IMR-90 (cell line): ENCODE measurements around the gene FNTB. TPM values are rescaled to one million over a fixed set of nuclear protein-coding genes. Genes with fewer than 3 reads are reported as not detected.

ENCODE experiments used
- ATAC-seq: fragments of 200-7000 bp; cut with Tn5 transposase; 2 replicates; pipeline ENCODE4 v1.9.1; 2020; ENCODE audit warnings: low read depth, mild to moderate bottlenecking, moderate library complexity
- BruUV-seq: library from RNA; stranded (reverse); fragments of 400-500 nt; replicated peaks from 2 replicates; lab custom pipeline; 2021; lab: Mats Ljungman, UMichigan
- CTCF ChIA-PET: fragments of 300-600 bp; formaldehyde crosslinking; extraction: SDS; loops from one replicate; lab custom pipeline; 2021; ENCODE audit warnings: antibody characterized with exemption; lab: Yijun Ruan, JAX
- POLR2A ChIA-PET: fragments of 300-600 bp; sonication (Branson Sonifier 250); formaldehyde crosslinking; loops from one replicate; lab custom pipeline; 2022; ENCODE audit warnings: antibody characterized with exemption; ENCODE audit not compliant: unreplicated experiment; lab: Charles Lee
- DNase-seq: peaks from one replicate; pipeline ENCODE4 v3.0.0; 2013
- H2AFZ ChIP-seq: replicated peaks from 2 replicates; pipeline ENCODE3; 2013; ENCODE audit warnings: low read length, mild to moderate bottlenecking; ENCODE audit not compliant: poor library complexity
- H2AK5ac ChIP-seq: 2 replicates; pipeline ENCODE4 v1.6.1; 2013; ENCODE audit warnings: low read depth, low read length, inconsistent platforms
- H2AK9ac ChIP-seq: replicated peaks from 2 replicates; pipeline ENCODE3; 2013; ENCODE audit warnings: mild to moderate bottlenecking, low read depth, low read length, moderate library complexity; ENCODE audit not compliant: poor library complexity
- H2BK120ac ChIP-seq: 2 replicates; pipeline ENCODE4 v1.6.1; 2013; ENCODE audit warnings: low read depth, low read length, inconsistent platforms
- H2BK15ac ChIP-seq: 3 replicates; pipeline ENCODE4 v1.6.1; 2013; ENCODE audit warnings: low read depth, low read length, inconsistent platforms
- H2BK20ac ChIP-seq: 2 replicates; pipeline ENCODE4 v1.6.1; 2013; ENCODE audit warnings: low read depth, mild to moderate bottlenecking, inconsistent platforms, low read length, moderate library complexity
- H2BK5ac ChIP-seq: 2 replicates; pipeline ENCODE4 v1.6.1; 2013; ENCODE audit warnings: mild to moderate bottlenecking, low read depth, low read length, inconsistent platforms; ENCODE audit not compliant: poor library complexity, severe bottlenecking
- H3K14ac ChIP-seq: replicated peaks from 2 replicates; pipeline ENCODE4 v1.6.1; 2013; ENCODE audit warnings: low read depth, low read length, inconsistent platforms
- H3K18ac ChIP-seq: 2 replicates; pipeline ENCODE4 v1.6.1; 2013; ENCODE audit warnings: low read depth, low read length, control low read depth
- H3K23ac ChIP-seq: 2 replicates; pipeline ENCODE4 v1.6.1; 2013; ENCODE audit warnings: low read depth, low read length, inconsistent platforms
- H3K27ac ChIP-seq: 2 replicates; pipeline ENCODE4 v1.5.1; 2013; ENCODE audit warnings: mild to moderate bottlenecking, control low read depth, low read length; ENCODE audit not compliant: insufficient read depth
- H3K27me3 ChIP-seq: 2 replicates; pipeline ENCODE4 v1.6.1; 2013; ENCODE audit warnings: low read length; ENCODE audit not compliant: control insufficient read depth, insufficient read depth
- H3K36me3 ChIP-seq: 2 replicates; pipeline ENCODE4 v1.6.1; 2013; ENCODE audit warnings: low read length, mixed read lengths; ENCODE audit not compliant: control insufficient read depth, insufficient read depth
- H3K4ac ChIP-seq: 2 replicates; pipeline ENCODE4 v1.6.1; 2013; ENCODE audit warnings: low read depth, low read length, inconsistent platforms
- H3K4me1 ChIP-seq: 2 replicates; pipeline ENCODE4 v1.6.1; 2013; ENCODE audit warnings: low read length, mixed read lengths; ENCODE audit not compliant: control insufficient read depth, insufficient read depth
- H3K4me2 ChIP-seq: 2 replicates; pipeline ENCODE4 v1.6.1; 2013; ENCODE audit warnings: low read depth, mild to moderate bottlenecking, control low read depth, low read length, moderate library complexity
- H3K4me3 ChIP-seq: 2 replicates; pipeline ENCODE4 v1.5.1; 2013; ENCODE audit warnings: low read depth, mild to moderate bottlenecking, control low read depth, low read length, moderate library complexity; ENCODE audit not compliant: insufficient read depth
- H3K56ac ChIP-seq: 2 replicates; pipeline ENCODE4 v1.6.1; 2013; ENCODE audit warnings: low read length, inconsistent platforms; ENCODE audit not compliant: insufficient read depth; ENCODE audit errors: extremely low read depth
- H3K79me1 ChIP-seq, 2 experiments: 2 replicates each; pipeline ENCODE4 v1.6.1; 2013; ENCODE audit warnings: low read length in 2 of 2, inconsistent platforms in 1 of 2, low read depth in 1 of 2
- H3K9ac ChIP-seq: 2 replicates; pipeline ENCODE4 v1.6.1; 2013; ENCODE audit warnings: low read depth, low read length, control low read depth
- H3K9me1 ChIP-seq: 2 replicates; pipeline ENCODE4 v1.6.1; 2013; ENCODE audit warnings: low read length, inconsistent platforms; ENCODE audit not compliant: insufficient read depth
- H3K9me3 ChIP-seq: 2 replicates; pipeline ENCODE4 v1.6.1; 2013; ENCODE audit warnings: low read length; ENCODE audit not compliant: control insufficient read depth, insufficient read depth
- H4K20me1 ChIP-seq: 2 replicates; pipeline ENCODE4 v1.6.1; 2013; ENCODE audit warnings: low read length, inconsistent platforms; ENCODE audit not compliant: insufficient read depth
- H4K5ac ChIP-seq: 2 replicates; pipeline ENCODE4 v1.6.1; 2013; ENCODE audit warnings: mild to moderate bottlenecking, low read depth, low read length, control low read depth
- H4K8ac ChIP-seq, 2 experiments: 2 replicates each; pipeline ENCODE4 v1.6.1; 2013; ENCODE audit warnings: low read depth in 2 of 2, low read length in 2 of 2, control low read depth in 1 of 2, inconsistent platforms in 1 of 2
- H4K91ac ChIP-seq: 2 replicates; pipeline ENCODE4 v1.6.1; 2013; ENCODE audit warnings: low read depth, low read length, inconsistent platforms; ENCODE audit not compliant: insufficient read depth
- BHLHE40 ChIP-seq: fragments of 150-350 bp; IDR thresholded peaks from 2 replicates; pipeline ENCODE4 v1.6.1; 2016; ENCODE audit warnings: mild to moderate bottlenecking, low read depth, low read length
- CEBPB ChIP-seq: IDR thresholded peaks from 2 replicates; pipeline ENCODE4 v1.6.1; 2012; ENCODE audit warnings: low read depth, low read length, improper control_type of control experiment
- CHD1 ChIP-seq: IDR thresholded peaks from 2 replicates; pipeline ENCODE4 v1.6.1; 2012; ENCODE audit warnings: low read depth, low read length, improper control_type of control experiment
- FOS ChIP-seq: fragments of 150-350 bp; IDR thresholded peaks from 2 replicates; pipeline ENCODE4 v1.6.1; 2016; ENCODE audit warnings: low read depth, low read length
- MAFK ChIP-seq: IDR thresholded peaks from 2 replicates; pipeline ENCODE4 v1.6.1; 2012; ENCODE audit warnings: low read depth, low read length, improper control_type of control experiment
- MXI1 ChIP-seq: IDR thresholded peaks from 2 replicates; pipeline ENCODE4 v1.6.1; 2012; ENCODE audit warnings: low read depth, mild to moderate bottlenecking, low read length, moderate library complexity, borderline replicate concordance
- NFE2L2 ChIP-seq: fragments of 150-350 bp; IDR thresholded peaks from 2 replicates; pipeline ENCODE4 v1.6.1; 2016; ENCODE audit warnings: low read depth, mild to moderate bottlenecking, low read length
- POLR2A ChIP-seq: IDR thresholded peaks from 2 replicates; pipeline ENCODE4 v1.6.1; 2012; ENCODE audit warnings: mild to moderate bottlenecking, low read depth, low read length
- RAD21 ChIP-seq: IDR thresholded peaks from 2 replicates; pipeline ENCODE4 v1.6.1; 2012; ENCODE audit warnings: low read length, improper control_type of control experiment
- SMC3 ChIP-seq: fragments of 150-350 bp; IDR thresholded peaks from 2 replicates; pipeline ENCODE4 v1.6.1; 2016; ENCODE audit warnings: low read depth, mild to moderate bottlenecking, antibody characterized with exemption, low read length, moderate library complexity
- dilution Hi-C: fragments of 300-500 bp; cut with HindIII; formaldehyde crosslinking; loops from one replicate; pipeline ENCODE4 v1.14.3; 2018; ENCODE audit warnings: low sequenced_read_pairs; ENCODE audit not compliant: unreplicated experiment
- in situ Hi-C: fragments of 300-500 bp; cut with MboI; formaldehyde crosslinking; loops from 3 replicates; pipeline ENCODE4 v1.14.3; 2019; ENCODE audit warnings: low sequenced_read_pairs, inconsistent platforms, mixed read lengths
- intact Hi-C: fragments of 100-400 bp; cut with micrococcal nuclease; formaldehyde crosslinking; loops from 2 replicates; pipeline ENCODE4 v1.10.0; 2022
- polyA plus RNA-seq, 3 experiments: library from polyadenylated mRNA; depleted of rRNA; stranded (reverse); fragments of >200 nt; gene quantifications; 2 replicates each; pipeline ENCODE4 v1.2.3, GENCODE V29; 2012; ENCODE audit warnings: low replicate concordance in 1 of 3
- total RNA-seq: library from RNA; depleted of rRNA; stranded (reverse); fragments of >200 nt; gene quantifications from 2 replicates; pipeline ENCODE4 v1.2.3, GENCODE V29; 2012
- TF ChIP-seq, protein P1 (sequence below): fragments of 150-350 bp; IDR thresholded peaks from 2 replicates; pipeline ENCODE4 v1.6.1; 2016; ENCODE audit warnings: low read depth, mild to moderate bottlenecking, low read length, moderate library complexity, borderline replicate concordance
- TF ChIP-seq, protein P2 (sequence below): fragments of 150-350 bp; IDR thresholded peaks from 2 replicates; pipeline ENCODE4 v1.6.1; 2017; ENCODE audit warnings: mild to moderate bottlenecking, antibody characterized with exemption, low read length, low read depth
- TF ChIP-seq, protein P3 (sequence below): conservative IDR thresholded peaks from 2 replicates; pipeline ENCODE4 v1.5.1; 2012; ENCODE audit warnings: mild to moderate bottlenecking, low read depth, low read length, improper control_type of control experiment

FNTB gene
- total and polyA plus RNA-seq, 2 of the 4 experiments (the other 2 are of a cell fraction) = 9.9 to 18.5 TPM

DNA sequence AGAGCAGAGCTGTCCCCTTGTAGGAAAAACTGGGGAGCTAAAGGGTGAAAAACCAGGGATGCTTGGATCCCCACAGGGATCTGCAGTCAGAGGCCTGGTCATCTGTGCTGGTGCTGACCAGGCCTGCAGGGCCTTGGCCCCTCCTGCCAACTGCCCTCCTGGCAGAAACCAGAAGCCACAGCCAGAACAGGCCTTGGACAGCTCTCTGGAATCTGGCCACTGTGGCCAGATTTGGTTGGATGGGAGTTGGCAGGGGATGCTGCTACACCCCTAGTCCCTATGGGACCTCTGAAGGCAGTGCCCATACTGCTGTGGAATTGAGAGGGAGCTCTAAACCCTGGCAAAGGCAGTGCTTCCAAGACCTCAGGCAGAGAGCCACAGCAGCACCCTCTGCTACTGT, 35.0 kb upstream of the FNTB start:
- Histone ChIP-seq H3K27me3 (no peaks in the 10 kb centered on the region), H3K14ac (no peak overlapping the region), H2BK15ac (no peak overlapping the region), H3K27ac (no peak overlapping the region), H3K4me2 (no peak overlapping the region), H3K36me3 (peaks cover 11% of the 10 kb centered on the region; the same call in 1 of the 2 replicates), H3K23ac (no peak overlapping the region), H3K18ac (no peak overlapping the region), H3K56ac (no peak overlapping the region), H2BK120ac (no peak overlapping the region), H2AK9ac (no peak overlapping the region), H3K9me1 (peaks cover 2% of the 10 kb centered on the region; the same call in 1 of the 2 replicates), H3K9ac (no peak overlapping the region), H3K79me1 (no peaks in the 10 kb centered on the region; a peak in 1 of 4 replicates), H3K4ac (no peak overlapping the region), H2BK5ac (no peak overlapping the region), H4K5ac (no peak overlapping the region), H2AFZ (no peak overlapping the region), H3K4me3 (no peak overlapping the region), H3K9me3 (no peaks in the 10 kb centered on the region), H4K91ac (no peak overlapping the region), H4K8ac (no peak overlapping the region), H2AK5ac (no peak overlapping the region), H3K4me1 (no peaks in the 10 kb centered on the region), H2BK20ac (no peak overlapping the region), H4K20me1 (no peaks in the 10 kb centered on the region)
- BruUV-seq = no TSS peak
- no peak for DNase-seq
- ChIA-PET CTCF (no interaction called here), POLR2A (no interaction called here)
- no peak for ATAC-seq
- in situ Hi-C loops (no loop called here), intact Hi-C loops (no loop called here), dilution Hi-C loops (no loop called here)
- TF ChIP-seq RAD21 = no peak
- TF ChIP-seq, protein P1, sequence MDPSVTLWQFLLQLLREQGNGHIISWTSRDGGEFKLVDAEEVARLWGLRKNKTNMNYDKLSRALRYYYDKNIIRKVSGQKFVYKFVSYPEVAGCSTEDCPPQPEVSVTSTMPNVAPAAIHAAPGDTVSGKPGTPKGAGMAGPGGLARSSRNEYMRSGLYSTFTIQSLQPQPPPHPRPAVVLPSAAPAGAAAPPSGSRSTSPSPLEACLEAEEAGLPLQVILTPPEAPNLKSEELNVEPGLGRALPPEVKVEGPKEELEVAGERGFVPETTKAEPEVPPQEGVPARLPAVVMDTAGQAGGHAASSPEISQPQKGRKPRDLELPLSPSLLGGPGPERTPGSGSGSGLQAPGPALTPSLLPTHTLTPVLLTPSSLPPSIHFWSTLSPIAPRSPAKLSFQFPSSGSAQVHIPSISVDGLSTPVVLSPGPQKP = no peak
- TF ChIP-seq CEBPB = no peak
- TF ChIP-seq POLR2A = no peak
- TF ChIP-seq, protein P2, sequence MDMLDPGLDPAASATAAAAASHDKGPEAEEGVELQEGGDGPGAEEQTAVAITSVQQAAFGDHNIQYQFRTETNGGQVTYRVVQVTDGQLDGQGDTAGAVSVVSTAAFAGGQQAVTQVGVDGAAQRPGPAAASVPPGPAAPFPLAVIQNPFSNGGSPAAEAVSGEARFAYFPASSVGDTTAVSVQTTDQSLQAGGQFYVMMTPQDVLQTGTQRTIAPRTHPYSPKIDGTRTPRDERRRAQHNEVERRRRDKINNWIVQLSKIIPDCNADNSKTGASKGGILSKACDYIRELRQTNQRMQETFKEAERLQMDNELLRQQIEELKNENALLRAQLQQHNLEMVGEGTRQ = no peak
- TF ChIP-seq NFE2L2 = no peak
- no peak for TF ChIP-seq MXI1
- TF ChIP-seq FOS = no peak
- no peak for TF ChIP-seq CHD1
- TF ChIP-seq SMC3 = no peak
- no peak for TF ChIP-seq MAFK
- TF ChIP-seq, protein P3, sequence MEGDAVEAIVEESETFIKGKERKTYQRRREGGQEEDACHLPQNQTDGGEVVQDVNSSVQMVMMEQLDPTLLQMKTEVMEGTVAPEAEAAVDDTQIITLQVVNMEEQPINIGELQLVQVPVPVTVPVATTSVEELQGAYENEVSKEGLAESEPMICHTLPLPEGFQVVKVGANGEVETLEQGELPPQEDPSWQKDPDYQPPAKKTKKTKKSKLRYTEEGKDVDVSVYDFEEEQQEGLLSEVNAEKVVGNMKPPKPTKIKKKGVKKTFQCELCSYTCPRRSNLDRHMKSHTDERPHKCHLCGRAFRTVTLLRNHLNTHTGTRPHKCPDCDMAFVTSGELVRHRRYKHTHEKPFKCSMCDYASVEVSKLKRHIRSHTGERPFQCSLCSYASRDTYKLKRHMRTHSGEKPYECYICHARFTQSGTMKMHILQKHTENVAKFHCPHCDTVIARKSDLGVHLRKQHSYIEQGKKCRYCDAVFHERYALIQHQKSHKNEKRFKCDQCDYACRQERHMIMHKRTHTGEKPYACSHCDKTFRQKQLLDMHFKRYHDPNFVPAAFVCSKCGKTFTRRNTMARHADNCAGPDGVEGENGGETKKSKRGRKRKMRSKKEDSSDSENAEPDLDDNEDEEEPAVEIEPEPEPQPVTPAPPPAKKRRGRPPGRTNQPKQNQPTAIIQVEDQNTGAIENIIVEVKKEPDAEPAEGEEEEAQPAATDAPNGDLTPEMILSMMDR = no peak
- no peak for TF ChIP-seq BHLHE40
